H1 (cell line): ENCODE measurements around the gene MZT2A. TPM values are rescaled to one million over a fixed set of nuclear protein-coding genes. Genes with fewer than 3 reads are reported as not detected.

Experiments
- CTCF ChIA-PET: fragments of 300-600 bp; sonication (Branson Sonifier 250); formaldehyde crosslinking; loops from one replicate; lab custom pipeline; 2021; ENCODE audit not compliant: partially characterized antibody; lab: Charles Lee
- POLR2A ChIA-PET: fragments of 300-600 bp; sonication (Branson Sonifier 250); formaldehyde crosslinking; loops from one replicate; lab custom pipeline; 2021; ENCODE audit warnings: inconsistent platforms; ENCODE audit not compliant: partially characterized antibody; lab: Charles Lee
- DNase-seq, 2 experiments: peaks; one replicate each; pipeline versions ENCODE4 v3.0.0 to v3.0.0-alpha.2; 2010 to 2022; ENCODE audit warnings: low spot score in 2 of 2, low read depth in 1 of 2, mixed read lengths in 1 of 2
- FAIRE-seq: peaks from 2 replicates; lab custom pipeline; 2011; peaks lifted over from hg19 to GRCh38; lab: Jason Lieb, UNC
- H2AFZ ChIP-seq: 2 replicates; pipeline ENCODE4 v1.8.1; 2012; ENCODE audit warnings: low read length, inconsistent platforms
- H2AK5ac ChIP-seq: 2 replicates; pipeline ENCODE4 v1.6.1; 2013; ENCODE audit warnings: low read depth, low read length
- H2BK120ac ChIP-seq: replicated peaks from 2 replicates; pipeline ENCODE3; 2013; ENCODE audit warnings: low read depth, low read length, inconsistent platforms
- H2BK12ac ChIP-seq: 2 replicates; pipeline ENCODE4 v1.6.1; 2013; ENCODE audit warnings: low read depth, low read length
- H2BK15ac ChIP-seq: 2 replicates; pipeline ENCODE4 v1.6.1; 2013; ENCODE audit warnings: low read length
- H2BK20ac ChIP-seq: 2 replicates; pipeline ENCODE4 v1.6.1; 2013; ENCODE audit warnings: low read length
- H2BK5ac ChIP-seq: 2 replicates; pipeline ENCODE4 v1.6.1; 2013; ENCODE audit warnings: low read depth, low read length
- H3K14ac ChIP-seq: 2 replicates; pipeline ENCODE4 v1.6.1; 2013; ENCODE audit warnings: inconsistent platforms; ENCODE audit not compliant: insufficient read length
- H3K18ac ChIP-seq: 2 replicates; pipeline ENCODE4 v1.6.1; 2013; ENCODE audit warnings: low read length; ENCODE audit errors: extremely low read depth
- H3K23ac ChIP-seq: 2 replicates; pipeline ENCODE4 v1.6.1; 2013; ENCODE audit warnings: inconsistent platforms; ENCODE audit not compliant: insufficient read length
- H3K23me2 ChIP-seq: 2 replicates; pipeline ENCODE4 v1.6.1; 2013; ENCODE audit warnings: low read depth, low read length
- H3K27ac ChIP-seq: 2 replicates; pipeline ENCODE4 v1.6.1; 2011; ENCODE audit warnings: low read depth, low read length, inconsistent platforms
- H3K27me3 ChIP-seq, 4 experiments: replicated peaks in 1 of 4; 1 replicate in 1 of 4; 2 replicates in 3 of 4; pipeline versions ENCODE4 v1.6.1 to v1.8.1; 2011 to 2013; ENCODE audit warnings: low read length in 3 of 4, mild to moderate bottlenecking in 3 of 4, inconsistent platforms in 2 of 4, mixed read lengths in 2 of 4, moderate library complexity in 1 of 4; ENCODE audit not compliant: control insufficient read depth in 3 of 4, insufficient read depth in 3 of 4; ENCODE audit errors: extremely low read depth in 1 of 4
- H3K36me3 ChIP-seq, 4 experiments: 2 replicates each; pipeline versions ENCODE4 v1.6.1 to v1.8.1; 2011 to 2013; ENCODE audit warnings: mild to moderate bottlenecking in 4 of 4, low read length in 3 of 4, moderate library complexity in 2 of 4, control low read depth in 1 of 4, inconsistent platforms in 1 of 4; ENCODE audit not compliant: insufficient read depth in 4 of 4, control insufficient read depth in 2 of 4
- H3K4ac ChIP-seq: replicated peaks from 2 replicates; pipeline ENCODE3; 2013; ENCODE audit warnings: low read length, low read depth, mixed read lengths, inconsistent platforms; ENCODE audit not compliant: insufficient read length
- H3K4me1 ChIP-seq, 4 experiments: replicated peaks in 1 of 4; 1 replicate in 1 of 4; 2 replicates in 3 of 4; pipeline versions ENCODE4 v1.6.1 to v1.8.1; 2011 to 2013; ENCODE audit warnings: low read length in 3 of 4, inconsistent platforms in 2 of 4, mixed read lengths in 1 of 4; ENCODE audit not compliant: insufficient read depth in 4 of 4, control insufficient read depth in 3 of 4
- H3K4me2 ChIP-seq, 2 experiments: 2 replicates each; pipeline versions ENCODE4 v1.6.1 to v1.8.1; 2011 to 2013; ENCODE audit warnings: low read depth in 2 of 2, low read length in 2 of 2, control low read depth in 1 of 2, inconsistent platforms in 1 of 2, mild to moderate bottlenecking in 1 of 2; ENCODE audit not compliant: insufficient read depth in 1 of 2
- H3K4me3 ChIP-seq, 4 experiments: fragments of 200-600, 300-600 bp in 1 of 4; sonication (generic), shearing (Covaris generic), sonication (Bioruptor Twin) in 1 of 4; 2 replicates each; pipeline versions ENCODE4 v1.5.1 to v1.8.1; 2011 to 2016; ENCODE audit warnings: low read length in 4 of 4, low read depth in 3 of 4, control low read depth in 2 of 4, inconsistent platforms in 2 of 4, mild to moderate bottlenecking in 2 of 4, mixed read lengths in 1 of 4, moderate library complexity in 1 of 4; ENCODE audit not compliant: insufficient read depth in 2 of 4; ENCODE audit errors: extremely low read depth in 1 of 4
- H3K56ac ChIP-seq: replicated peaks from 2 replicates; pipeline ENCODE3; 2013; ENCODE audit warnings: low read depth, mild to moderate bottlenecking, mixed read lengths, low read length, inconsistent platforms; ENCODE audit not compliant: insufficient read length
- H3K79me1 ChIP-seq: 2 replicates; pipeline ENCODE4 v1.6.1; 2013; ENCODE audit warnings: low read depth, low read length, control low read depth
- H3K79me2 ChIP-seq, 2 experiments: 2 replicates each; pipeline versions ENCODE4 v1.6.1 to v1.8.1; 2012 to 2013; ENCODE audit warnings: low read length in 2 of 2, mild to moderate bottlenecking in 2 of 2, inconsistent platforms in 1 of 2; ENCODE audit not compliant: insufficient read depth in 2 of 2, control insufficient read depth in 1 of 2
- H3K9ac ChIP-seq, 4 experiments: replicated peaks in 1 of 4; 1 replicate in 1 of 4; 2 replicates in 3 of 4; pipeline versions ENCODE4 v1.6.1 to v1.8.1; 2011 to 2013; ENCODE audit warnings: low read depth in 3 of 4, low read length in 3 of 4, control low read depth in 2 of 4, mild to moderate bottlenecking in 2 of 4, moderate library complexity in 2 of 4, inconsistent platforms in 1 of 4; ENCODE audit errors: extremely low read depth in 1 of 4
- H3K9me3 ChIP-seq, 2 experiments: 2 replicates each; pipeline versions ENCODE4 v1.6.1 to v1.8.1; 2012 to 2013; ENCODE audit warnings: mild to moderate bottlenecking in 2 of 2, moderate library complexity in 2 of 2, control low read depth in 1 of 2, inconsistent platforms in 1 of 2, low read depth in 1 of 2, low read length in 1 of 2, mixed read lengths in 1 of 2; ENCODE audit not compliant: insufficient read depth in 2 of 2
- H4K20me1 ChIP-seq, 2 experiments: replicated peaks in 1 of 2; 2 replicates each; pipeline versions ENCODE3 to v1.8.1; 2011 to 2013; ENCODE audit warnings: inconsistent platforms in 2 of 2, low read length in 2 of 2, mild to moderate bottlenecking in 1 of 2; ENCODE audit not compliant: insufficient read depth in 2 of 2, control insufficient read depth in 1 of 2
- H4K5ac ChIP-seq: 2 replicates; pipeline ENCODE4 v1.6.1; 2013; ENCODE audit warnings: low read length, low read depth, mixed read lengths, inconsistent platforms; ENCODE audit not compliant: insufficient read length
- H4K8ac ChIP-seq: 2 replicates; pipeline ENCODE4 v1.8.0; 2013; ENCODE audit warnings: mild to moderate bottlenecking, moderate library complexity, low read length, inconsistent platforms; ENCODE audit not compliant: insufficient read depth; ENCODE audit errors: extremely low read depth
- H4K91ac ChIP-seq: replicated peaks from 2 replicates; pipeline ENCODE3; 2013; ENCODE audit warnings: low read length, mixed read lengths, inconsistent platforms; ENCODE audit not compliant: insufficient read length
- CBX5 ChIP-seq: fragments of 300-800, 300-1000 bp; sonication (generic); IDR thresholded peaks from 2 replicates; pipeline ENCODE4 v1.7.1; 2016; ENCODE audit warnings: antibody characterized with exemption, low read length, low read depth
- EP300 ChIP-seq, 2 experiments: IDR thresholded peaks; 1 replicate in 1 of 2; 2 replicates in 1 of 2; pipeline ENCODE4 v1.6.1; 2011 to 2012; ENCODE audit warnings: low read depth in 2 of 2, low read length in 2 of 2, mild to moderate bottlenecking in 2 of 2, borderline replicate concordance in 1 of 2, inconsistent platforms in 1 of 2, moderate library complexity in 1 of 2
- HDAC6 ChIP-seq: IDR thresholded peaks from one replicate; pipeline ENCODE4 v1.7.1; 2012; ENCODE audit warnings: low read depth, mild to moderate bottlenecking, inconsistent platforms, low read length, moderate library complexity
- SAP30 ChIP-seq: fragments of 300-600 bp; sonication (generic); IDR thresholded peaks from 2 replicates; pipeline ENCODE4 v1.7.1; 2012; ENCODE audit warnings: low read length, moderate library complexity, mild to moderate bottlenecking, inconsistent platforms; ENCODE audit not compliant: insufficient read depth, insufficient replicate concordance
- SIN3A ChIP-seq, 2 experiments: IDR thresholded peaks in 1 of 2; conservative IDR thresholded peaks in 1 of 2; 2 replicates each; pipeline ENCODE4 v1.6.1; 2011 to 2012; ENCODE audit warnings: low read length in 2 of 2, improper control_type of control experiment in 1 of 2, low read depth in 1 of 2, mild to moderate bottlenecking in 1 of 2
- SIRT6 ChIP-seq: IDR thresholded peaks from one replicate; pipeline ENCODE4 v1.7.1; 2012; ENCODE audit warnings: low read length, inconsistent platforms
- SIX5 ChIP-seq: IDR thresholded peaks from 2 replicates; pipeline ENCODE4 v1.6.1; 2011; ENCODE audit warnings: mild to moderate bottlenecking, low read depth, low read length
- SUZ12 ChIP-seq: fragments of 200-600 bp; sonication (generic); IDR thresholded peaks from 2 replicates; pipeline ENCODE4 v1.6.1; 2012; ENCODE audit warnings: mild to moderate bottlenecking, inconsistent platforms, low read length, moderate library complexity, mixed read lengths
- TBP ChIP-seq: IDR thresholded peaks from 2 replicates; pipeline ENCODE4 v1.6.1; 2011; ENCODE audit warnings: low read depth, low read length, improper control_type of control experiment
- WGBS, 2 experiments: shearing (Covaris generic) in 1 of 2; methylation state at CpG; one replicate each; pipeline versions ENCODE4 v1.1.6 to v1.1.7; 2013 to 2015; ENCODE audit warnings: low lambda C conversion rate in 2 of 2, mixed read lengths in 2 of 2, inconsistent platforms in 1 of 2, low coverage in 1 of 2, missing lambda C conversion rate in 1 of 2; ENCODE audit not compliant: insufficient replicate concordance in 2 of 2, insufficient coverage in 1 of 2, insufficient read length in 1 of 2; ENCODE audit errors: extremely low coverage in 1 of 2, missing lambda C conversion rate in 1 of 2; 5-methylcytosine and 5-hydroxymethylcytosine counted together
- polyA plus RNA-seq, 7 experiments: library from polyadenylated mRNA; depleted of rRNA in 3 of 7; stranded (reverse) in 5 of 7; unstranded in 2 of 7; fragments of >200 nt in 5 of 7; fragments of 200-250 nt in 2 of 7; gene quantifications; 1 replicate in 5 of 7; 2 replicates in 1 of 7; 4 replicates in 1 of 7; pipeline versions ENCODE4 v1.2.1 to v1.2.3, GENCODE V29; 2011 to 2013; ENCODE audit warnings: missing spikeins in 2 of 7, mixed read lengths in 2 of 7
- total RNA-seq: library from RNA; stranded (reverse); fragmentation: NEBNext Ultra II Directional; extraction: Animal tissue kit (Norgen Biotek cat#: 25700); gene quantifications from 2 replicates; pipeline ENCODE4 v1.2.1, GENCODE V29; 2021
- TF ChIP-seq, protein P1 (sequence below): IDR thresholded peaks from 2 replicates; pipeline ENCODE4 v1.6.1; 2011; ENCODE audit warnings: low read depth, mild to moderate bottlenecking, low read length; ENCODE audit not compliant: insufficient read depth

The MZT2A gene
- total and polyA plus RNA-seq, 2 of the 8 experiments (the other 6 are each of a cell fraction or from before 2014, with no cell fraction given), result 116 to 120 TPM

DNA sequence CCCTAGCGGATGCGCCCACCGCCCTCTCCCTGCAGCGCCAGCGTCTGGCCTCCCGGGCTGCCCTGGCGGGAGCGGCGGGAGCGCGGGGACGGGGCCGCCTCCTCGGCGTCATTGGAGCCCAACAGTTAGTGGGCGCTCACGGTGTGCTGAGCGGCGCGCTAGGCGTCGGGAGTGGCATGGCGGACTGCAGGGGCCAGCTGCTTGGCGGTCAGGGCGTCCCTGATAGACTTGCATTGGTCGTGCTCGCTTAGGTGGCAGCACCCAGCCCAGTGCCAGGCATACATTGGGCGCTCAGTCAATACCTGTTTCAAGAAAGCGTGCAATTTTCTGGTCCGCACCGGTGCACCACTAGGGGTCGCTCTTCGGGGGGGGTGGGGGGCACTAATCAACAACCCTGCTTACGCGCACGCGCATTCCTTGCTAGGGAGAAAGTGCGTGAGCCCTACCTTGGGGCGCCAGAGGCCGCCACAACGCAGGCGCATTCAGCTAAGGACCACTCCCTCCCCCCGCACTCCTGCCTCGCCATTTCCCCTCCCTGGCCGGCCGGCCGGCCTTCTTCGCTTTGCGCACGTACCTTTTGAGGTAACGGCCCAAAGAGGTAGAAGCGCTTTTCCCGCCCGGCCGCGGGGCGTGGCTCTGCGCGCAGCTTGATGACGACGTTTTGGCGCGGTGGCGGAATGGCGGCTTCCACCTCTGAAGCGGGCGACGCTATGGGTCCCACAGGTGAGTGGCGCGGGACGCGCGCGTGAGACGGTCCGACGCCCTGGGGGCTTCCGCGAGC lies 411 bp upstream of the MZT2A start:
- no peak overlapping the region for H2BK12ac ChIP-seq
- H4K8ac ChIP-seq, result peak overlapping the region; percentile 99; the same call in 1 of the 2 replicates
- peak overlapping the region; percentile 80 to 98 (median 96) for H3K9ac ChIP-seq
- DNase-seq, result peak; percentile 90 to 98
- H2BK20ac ChIP-seq, result no peak overlapping the region
- H3K23ac ChIP-seq, result no peak overlapping the region
- H3K4ac ChIP-seq, result peak overlapping the region; percentile 8
- H2AFZ ChIP-seq, result peak overlapping the region; percentile 56; the same call in 1 of the 2 replicates
- peaks cover 0 to 3% (median 0%) of the 10 kb centered on the region in 4 experiments; a peak in 1 of 8 replicates for H3K36me3 ChIP-seq
- H4K91ac ChIP-seq, result peak overlapping the region; percentile 69
- H3K56ac ChIP-seq, result peak overlapping the region; percentile 90
- peak overlapping the region; percentile 95 for H3K18ac ChIP-seq
- H4K5ac ChIP-seq, result peak overlapping the region; percentile 90
- H2AK5ac ChIP-seq, result no peak overlapping the region
- ChIA-PET CTCF (interaction anchor here (0.6 to 6.3 kb wide), 24 partner anchors 10 to 1695 kb away, joined by 3 to 53 read pairs (median 4); no protein-coding TSS in a partner anchor), POLR2A (interaction anchor here (0.7 to 2.2 kb wide), 15 partner anchors 9 to 399 kb away, joined by 3 to 8 read pairs (median 4); partner anchors contain the start of gene FAM168B)
- H3K4me2 ChIP-seq, result peak overlapping the region; percentile 41 to 96
- no peak overlapping the region for H2BK15ac ChIP-seq
- H3K14ac ChIP-seq, result no peak overlapping the region
- H3K4me3 ChIP-seq, result peak overlapping the region; percentile 72 to 97 (median 94)
- no peak for FAIRE-seq
- H3K27ac ChIP-seq, result peak overlapping the region; percentile 94
- H3K79me1 ChIP-seq, result peaks cover 7% of the 10 kb centered on the region
- peaks cover 5% of the 10 kb centered on the region; the same call in 1 of the 2 replicates for H3K23me2 ChIP-seq
- H3K9me3 ChIP-seq, result no peaks in the 10 kb centered on the region
- H3K27me3 ChIP-seq, result no peaks in the 10 kb centered on the region
- WGBS, 2 experiments, result 1% methylated on average over 63 of the region's 79 CpGs; no CpG with 5 or more reads in 1 of the 2 experiments
- H2BK120ac ChIP-seq, result no peak overlapping the region
- peaks cover 31 to 60% of the 10 kb centered on the region in 2 experiments for H3K79me2 ChIP-seq
- peak overlapping the region; percentile 90 for H2BK5ac ChIP-seq
- H3K4me1 ChIP-seq, result peaks cover 0 to 8% (median 6%) of the 10 kb centered on the region in 4 experiments; a peak in 6 of 7 replicates
- peaks cover 0 to 4% of the 10 kb centered on the region in 2 experiments for H4K20me1 ChIP-seq
- TF ChIP-seq SUZ12 (no peak), EP300 (IDR thresholded peaks at IDR 0.05; ENCODE audit: borderline replicate concordance in 1 of 2, low read depth in 2 of 2, low read length in 2 of 2) (no peak), CBX5 (no peak), SIN3A (conservative IDR thresholded peaks at IDR 0.05 in 1 of 2, IDR thresholded peaks at IDR 0.05 in 1 of 2; ENCODE audit: low read depth in 1 of 2, low read length in 2 of 2) (no peak; a peak in 1 of 4 replicates), HDAC6 (no peak), SIRT6 (no peak), TBP (peak; percentile 79), SAP30 (no peak), SIX5 (no peak)
- TF ChIP-seq, protein P1, sequence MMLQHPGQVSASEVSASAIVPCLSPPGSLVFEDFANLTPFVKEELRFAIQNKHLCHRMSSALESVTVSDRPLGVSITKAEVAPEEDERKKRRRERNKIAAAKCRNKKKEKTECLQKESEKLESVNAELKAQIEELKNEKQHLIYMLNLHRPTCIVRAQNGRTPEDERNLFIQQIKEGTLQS, result peak; percentile 70; the same call in 1 of the 2 replicates
